DND-41 (cell line): ENCODE measurements around the gene BMPR2.
"Not testable (repeated sequence)": the region's sequence is repeated elsewhere in the genome, so short reads cannot be mapped to it uniquely, and the experiment has no call there.

ENCODE experiments used
- ATAC-seq: fragments of 200-7000 bp; cut with Tn5 transposase; 3 replicates; pipeline ENCODE4 v1.9.1; 2021; ENCODE audit warnings: low read depth; ENCODE audit not compliant: insufficient read depth
- DNase-seq: peaks from one replicate; pipeline ENCODE4 v3.0.0-alpha.2; 2020
- H2AFZ ChIP-seq: 2 replicates; pipeline ENCODE4 v1.6.0; 2012; ENCODE audit warnings: low read depth, low read length
- H3K27ac ChIP-seq: 2 replicates; pipeline ENCODE4 v1.5.1; 2012; ENCODE audit warnings: low read length, inconsistent platforms
- H3K27me3 ChIP-seq: fragments of 200-600 bp; sonication (generic); 2 replicates; pipeline ENCODE4 v1.6.0; 2012; ENCODE audit warnings: low read length, mild to moderate bottlenecking, inconsistent platforms; ENCODE audit not compliant: insufficient read depth, poor library complexity
- H3K36me3 ChIP-seq: 2 replicates; pipeline ENCODE4 v1.5.1; 2012; ENCODE audit warnings: low read length, inconsistent platforms; ENCODE audit not compliant: insufficient read depth
- H3K4me1 ChIP-seq: 2 replicates; pipeline ENCODE4 v1.5.1; 2012; ENCODE audit warnings: mild to moderate bottlenecking, low read length; ENCODE audit not compliant: insufficient read depth
- H3K4me2 ChIP-seq: 2 replicates; pipeline ENCODE4 v1.6.0; 2012; ENCODE audit warnings: mild to moderate bottlenecking, moderate library complexity, low read length, inconsistent platforms; ENCODE audit not compliant: insufficient read depth
- H3K4me3 ChIP-seq, 2 experiments: fragments of 200-600 bp in 1 of 2; shearing (Covaris generic) in 1 of 2; 2 replicates each; pipeline ENCODE4 v1.5.1; 2012 to 2016; ENCODE audit warnings: inconsistent platforms in 2 of 2, low read length in 2 of 2, mild to moderate bottlenecking in 2 of 2, low read depth in 1 of 2, moderate library complexity in 1 of 2
- H3K79me2 ChIP-seq: 2 replicates; pipeline ENCODE4 v1.6.0; 2012; ENCODE audit warnings: low read length, inconsistent platforms; ENCODE audit not compliant: insufficient read depth
- H3K9ac ChIP-seq: 2 replicates; pipeline ENCODE4 v1.6.0; 2012; ENCODE audit warnings: low read depth, mild to moderate bottlenecking, inconsistent platforms, low read length, moderate library complexity
- H3K9me3 ChIP-seq: 2 replicates; pipeline ENCODE4 v1.5.1; 2012; ENCODE audit warnings: low read length, moderate library complexity, mild to moderate bottlenecking, inconsistent platforms; ENCODE audit not compliant: insufficient read depth, severe bottlenecking
- H4K20me1 ChIP-seq: 2 replicates; pipeline ENCODE4 v1.6.0; 2012; ENCODE audit warnings: low read length; ENCODE audit not compliant: insufficient read depth
- EZH2 ChIP-seq: IDR thresholded peaks from 3 replicates; pipeline ENCODE4 v1.6.1; 2012; ENCODE audit warnings: borderline replicate concordance, low read depth, mild to moderate bottlenecking, moderate library complexity, low read length, inconsistent platforms; ENCODE audit not compliant: severe bottlenecking
- TF ChIP-seq, protein P1 (sequence below): IDR thresholded peaks from 2 replicates; pipeline ENCODE4 v1.5.1; 2012; ENCODE audit warnings: borderline replicate concordance, low read length, moderate library complexity, mild to moderate bottlenecking; ENCODE audit not compliant: poor library complexity, severe bottlenecking; ENCODE audit errors: extremely low read depth

BMPR2 gene

GRCh38 chr2:202344178-202344577, 31.9 kb upstream of the BMPR2 start:
- no peak for TF ChIP-seq EZH2
- TF ChIP-seq, protein P1, sequence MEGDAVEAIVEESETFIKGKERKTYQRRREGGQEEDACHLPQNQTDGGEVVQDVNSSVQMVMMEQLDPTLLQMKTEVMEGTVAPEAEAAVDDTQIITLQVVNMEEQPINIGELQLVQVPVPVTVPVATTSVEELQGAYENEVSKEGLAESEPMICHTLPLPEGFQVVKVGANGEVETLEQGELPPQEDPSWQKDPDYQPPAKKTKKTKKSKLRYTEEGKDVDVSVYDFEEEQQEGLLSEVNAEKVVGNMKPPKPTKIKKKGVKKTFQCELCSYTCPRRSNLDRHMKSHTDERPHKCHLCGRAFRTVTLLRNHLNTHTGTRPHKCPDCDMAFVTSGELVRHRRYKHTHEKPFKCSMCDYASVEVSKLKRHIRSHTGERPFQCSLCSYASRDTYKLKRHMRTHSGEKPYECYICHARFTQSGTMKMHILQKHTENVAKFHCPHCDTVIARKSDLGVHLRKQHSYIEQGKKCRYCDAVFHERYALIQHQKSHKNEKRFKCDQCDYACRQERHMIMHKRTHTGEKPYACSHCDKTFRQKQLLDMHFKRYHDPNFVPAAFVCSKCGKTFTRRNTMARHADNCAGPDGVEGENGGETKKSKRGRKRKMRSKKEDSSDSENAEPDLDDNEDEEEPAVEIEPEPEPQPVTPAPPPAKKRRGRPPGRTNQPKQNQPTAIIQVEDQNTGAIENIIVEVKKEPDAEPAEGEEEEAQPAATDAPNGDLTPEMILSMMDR = no peak
- Histone ChIP-seq H3K4me1 (no peaks in the 10 kb centered on the region), H3K4me3 (no peak overlapping the region), H3K27ac (no peak overlapping the region), H3K9me3 (no peaks in the 10 kb centered on the region), H2AFZ (no peak overlapping the region), H3K36me3 (no peaks in the 10 kb centered on the region), H3K27me3 (no peaks in the 10 kb centered on the region), H4K20me1 (no peaks in the 10 kb centered on the region), H3K79me2 (no peaks in the 10 kb centered on the region), H3K4me2 (no peak overlapping the region), H3K9ac (no peak overlapping the region)
- DNase-seq (no peak), ATAC-seq (no peak)

- Histone ChIP-seq H3K4me3 (no peak overlapping the region), H3K9me3 (no peaks in the 10 kb centered on the region), H3K4me1 (no peaks in the 10 kb centered on the region), H3K27ac (no peak overlapping the region), H3K4me2 (no peak overlapping the region), H3K36me3 (no peaks in the 10 kb centered on the region), H3K9ac (no peak overlapping the region), H4K20me1 (no peaks in the 10 kb centered on the region), H2AFZ (no peak overlapping the region), H3K79me2 (no peaks in the 10 kb centered on the region), H3K27me3 (no peaks in the 10 kb centered on the region)
- TF ChIP-seq, protein P1 = no peak
- TF ChIP-seq EZH2 = no peak
- ATAC-seq (no peak), DNase-seq (no peak)
Measured at GRCh38 chr2:202346180-202346579, 29.9 kb upstream of the BMPR2 start.

DNA sequence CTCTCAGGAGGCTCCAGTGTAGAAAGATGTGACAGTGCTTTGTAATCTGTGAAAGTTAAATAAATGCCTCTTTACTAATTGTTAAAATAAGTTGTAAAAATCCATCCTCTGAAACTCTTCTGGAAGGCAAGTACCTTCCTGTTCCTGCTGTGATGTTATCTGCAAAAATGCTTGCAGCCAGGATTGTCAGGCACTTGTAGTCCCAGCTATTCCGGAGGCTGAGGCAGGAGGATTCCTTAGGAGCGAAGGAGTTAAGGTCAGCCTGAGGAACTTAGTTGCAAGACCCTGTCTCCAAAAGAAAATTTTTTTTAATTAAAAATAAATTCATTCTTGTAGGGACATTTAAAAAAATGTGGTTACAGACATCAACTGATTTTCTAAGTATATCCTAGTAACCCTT, 22.7 kb upstream of the BMPR2 start:
- no peak overlapping the region for H3K4me2 ChIP-seq
- TF ChIP-seq, protein P1 = no peak
- no peak for TF ChIP-seq EZH2
- no peaks in the 10 kb centered on the region for H3K4me1 ChIP-seq
- no peaks in the 10 kb centered on the region for H3K79me2 ChIP-seq
- no peaks in the 10 kb centered on the region for H4K20me1 ChIP-seq
- H3K27me3 ChIP-seq = no peaks in the 10 kb centered on the region
- DNase-seq (no peak), ATAC-seq (no peak)
- no peak overlapping the region for H3K9ac ChIP-seq
- no peaks in the 10 kb centered on the region for H3K9me3 ChIP-seq
- H3K27ac ChIP-seq = no peak overlapping the region
- H2AFZ ChIP-seq = no peak overlapping the region
- H3K4me3 ChIP-seq = no peak overlapping the region
- no peaks in the 10 kb centered on the region for H3K36me3 ChIP-seq

DNA sequence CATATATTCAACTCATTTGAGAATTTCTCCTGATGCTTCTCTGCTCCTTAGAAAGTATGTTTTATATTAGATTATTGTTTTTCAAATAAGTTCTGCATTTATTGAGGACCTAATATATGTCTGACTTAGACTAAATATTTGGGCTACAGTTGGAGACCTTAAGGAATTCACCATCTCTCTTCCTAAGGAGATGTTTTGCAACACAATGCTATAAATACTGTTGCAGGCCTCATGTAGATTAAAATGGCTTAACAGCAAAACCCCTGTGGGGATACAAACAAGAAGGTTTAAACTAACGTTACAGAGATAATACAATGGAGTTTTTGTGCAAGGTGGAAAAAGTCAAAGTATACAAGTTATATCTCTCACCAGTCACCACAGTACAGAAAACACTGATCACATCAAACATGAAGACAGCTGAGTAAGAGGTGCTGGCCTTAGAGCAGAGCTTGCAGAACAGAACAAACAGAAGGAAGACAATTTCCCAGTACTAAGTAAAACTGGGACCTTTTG, 20.1 kb upstream of the BMPR2 start:
- H3K4me3 ChIP-seq = no peak overlapping the region
- no peak overlapping the region for H3K4me2 ChIP-seq
- H4K20me1 ChIP-seq = no peaks in the 10 kb centered on the region
- DNase-seq (no peak), ATAC-seq (no peak)
- no peaks in the 10 kb centered on the region for H3K79me2 ChIP-seq
- H3K27ac ChIP-seq = no peak overlapping the region
- TF ChIP-seq EZH2 = no peak
- no peaks in the 10 kb centered on the region for H3K9me3 ChIP-seq
- H2AFZ ChIP-seq = no peak overlapping the region
- no peaks in the 10 kb centered on the region for H3K4me1 ChIP-seq
- H3K9ac ChIP-seq = no peak overlapping the region
- H3K36me3 ChIP-seq = no peaks in the 10 kb centered on the region
- no peaks in the 10 kb centered on the region for H3K27me3 ChIP-seq

DNA sequence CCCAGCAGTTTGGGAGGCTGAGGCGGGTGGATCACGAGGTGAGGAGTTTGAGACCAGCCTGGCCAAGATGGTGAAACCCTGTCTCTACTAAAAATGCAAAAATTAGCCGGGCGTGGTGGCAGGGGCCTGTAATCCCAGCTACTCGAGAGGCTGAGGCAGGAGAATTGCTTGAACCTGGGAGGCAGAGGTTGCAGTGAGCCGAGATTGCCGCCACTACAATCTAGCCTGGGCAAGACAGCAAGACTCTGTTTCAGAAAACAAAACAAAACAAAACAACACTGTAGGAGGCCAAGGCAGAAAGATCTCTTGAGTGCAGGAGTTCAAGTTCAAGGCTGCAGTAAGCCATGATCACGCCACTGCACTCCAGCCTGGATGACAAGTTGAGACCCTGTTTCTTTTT, 17.2 kb upstream of the BMPR2 start:
- H2AFZ ChIP-seq, ATAC-seq, H3K27me3 ChIP-seq, DNase-seq, H3K9ac ChIP-seq, H3K4me2 ChIP-seq, H3K9me3 ChIP-seq, H3K79me2 ChIP-seq, H3K27ac ChIP-seq, H3K4me1 ChIP-seq, H4K20me1 ChIP-seq, H3K36me3 ChIP-seq, H3K4me3 ChIP-seq: not testable (repeated sequence)
